PFSK-1 (cell line): ENCODE data around the gene SUN2.

ENCODE experiments used
- FOXP2 ChIP-seq: optimal IDR thresholded peaks from 2 replicates; pipeline ENCODE3; 2011; ENCODE audit warnings: borderline replicate concordance, control low read depth, inconsistent platforms; ENCODE audit not compliant: insufficient read depth; ENCODE audit errors: extremely low read length, extremely low read depth
- POLR2AphosphoS5 ChIP-seq: IDR thresholded peaks from 2 replicates; pipeline ENCODE4 v1.6.1; 2012; ENCODE audit warnings: low read depth, mild to moderate bottlenecking, control low read depth, low read length, moderate library complexity
- REST ChIP-seq, 2 experiments: IDR thresholded peaks; 2 replicates each; pipeline versions ENCODE4 v1.6.1 to v1.8.0; 2011 to 2012; ENCODE audit warnings: low read depth in 2 of 2, low read length in 2 of 2, control low read depth in 1 of 2, inconsistent platforms in 1 of 2, mild to moderate bottlenecking in 1 of 2, moderate library complexity in 1 of 2; ENCODE audit not compliant: insufficient read depth in 1 of 2
- SIN3A ChIP-seq: IDR thresholded peaks from 2 replicates; pipeline ENCODE4 v1.6.1; 2012; ENCODE audit warnings: mild to moderate bottlenecking, low read length, moderate library complexity, borderline replicate concordance; ENCODE audit not compliant: insufficient read depth
- TAF1 ChIP-seq: IDR thresholded peaks from 2 replicates; pipeline ENCODE4 v1.6.1; 2012; ENCODE audit warnings: low read length, control low read depth, borderline replicate concordance; ENCODE audit not compliant: insufficient read depth

Gene SUN2

GRCh38 chr22:38733724-38734381, 21.9 kb downstream of the SUN2 start:
- no peak for TF ChIP-seq POLR2AphosphoS5
- no peak for TF ChIP-seq FOXP2
- TF ChIP-seq SIN3A, result no peak
- no peak for TF ChIP-seq TAF1
- TF ChIP-seq REST (IDR thresholded peaks at IDR 0.05; ENCODE audit: insufficient read depth in 1 of 2, low read depth in 2 of 2, low read length in 2 of 2), result no peak

GRCh38 chr22:38733329-38733723, 22.5 kb downstream of the SUN2 start:
- no peak for TF ChIP-seq REST (IDR thresholded peaks at IDR 0.05; ENCODE audit: insufficient read depth in 1 of 2, low read depth in 2 of 2, low read length in 2 of 2)
- TF ChIP-seq SIN3A, result no peak
- no peak for TF ChIP-seq FOXP2

- TF ChIP-seq SIN3A (no peak), TAF1 (no peak), REST (IDR thresholded peaks at IDR 0.05; ENCODE audit: insufficient read depth in 1 of 2, low read depth in 2 of 2, low read length in 2 of 2) (no peak), FOXP2 (no peak), POLR2AphosphoS5 (no peak)
Measured at GRCh38 chr22:38732251-38732815, 23.5 kb downstream of the SUN2 start.

GRCh38 chr22:38731703-38732161, 24.1 kb downstream of the SUN2 start:
- TF ChIP-seq POLR2AphosphoS5, result no peak
- no peak for TF ChIP-seq TAF1
- no peak for TF ChIP-seq REST (IDR thresholded peaks at IDR 0.05; ENCODE audit: insufficient read depth in 1 of 2, low read depth in 2 of 2, low read length in 2 of 2)
- no peak for TF ChIP-seq FOXP2

- TF ChIP-seq REST (IDR thresholded peaks at IDR 0.05; ENCODE audit: insufficient read depth in 1 of 2, low read depth in 2 of 2, low read length in 2 of 2) (no peak), TAF1 (no peak), POLR2AphosphoS5 (no peak), SIN3A (no peak), FOXP2 (no peak)
Measured at GRCh38 chr22:38730411-38730871, 25.4 kb downstream of the SUN2 start.
